Small intestine (tissue), 7 donors: Measurements from ENCODE around the gene VSIR. TPM values are rescaled to one million over a fixed set of nuclear protein-coding genes. Genes with fewer than 3 reads are reported as not detected.

Experiments
- DNase-seq, 2 donors: peaks; one replicate each; pipeline versions ENCODE4 v3.0.0 to v3.0.0-alpha.2; 2013
- FAIRE-seq: peaks from 2 replicates; lab custom pipeline; 2012; peaks lifted over from hg19 to GRCh38; lab: Jason Lieb, UNC
- H3K27ac ChIP-seq, 3 donors: one replicate each; pipeline ENCODE4 v1.5.1; 2013; ENCODE audit warnings: low read length in 2 of 3, mild to moderate bottlenecking in 2 of 3, control low read depth in 1 of 3, inconsistent platforms in 1 of 3, low read depth in 1 of 3, moderate library complexity in 1 of 3
- H3K27me3 ChIP-seq, 3 donors: one replicate each; pipeline ENCODE4 v1.6.1; 2013; ENCODE audit warnings: low read length in 3 of 3, inconsistent platforms in 1 of 3; ENCODE audit not compliant: control insufficient read depth in 3 of 3, insufficient read depth in 3 of 3
- H3K36me3 ChIP-seq, 3 donors: one replicate each; pipeline ENCODE4 v1.6.1; 2013; ENCODE audit warnings: low read length in 3 of 3, inconsistent platforms in 1 of 3, low read depth in 1 of 3, mild to moderate bottlenecking in 1 of 3, moderate library complexity in 1 of 3; ENCODE audit not compliant: control insufficient read depth in 3 of 3, insufficient read depth in 2 of 3
- H3K4me1 ChIP-seq, 3 donors: one replicate each; pipeline ENCODE4 v1.6.1; 2013; ENCODE audit warnings: low read length in 2 of 3, inconsistent platforms in 1 of 3, low read depth in 1 of 3, mild to moderate bottlenecking in 1 of 3, moderate library complexity in 1 of 3; ENCODE audit not compliant: control insufficient read depth in 3 of 3, insufficient read depth in 2 of 3
- H3K4me3 ChIP-seq, 3 donors: one replicate each; pipeline ENCODE4 v1.5.1; 2013; ENCODE audit warnings: low read length in 3 of 3, control low read depth in 1 of 3, inconsistent platforms in 1 of 3, low read depth in 1 of 3, mild to moderate bottlenecking in 1 of 3, moderate library complexity in 1 of 3
- H3K9me3 ChIP-seq, 2 donors: one replicate each; pipeline ENCODE4 v1.6.1; 2013; ENCODE audit warnings: low read depth in 1 of 2, low read length in 1 of 2; ENCODE audit not compliant: control insufficient read depth in 2 of 2, insufficient read depth in 1 of 2
- WGBS, 3 donors: extraction: QIAGEN DNeasy Blood & Tissue Kit; methylation state at CpG; one replicate each; pipeline ENCODE4 v1.1.7; 2013; 5-methylcytosine and 5-hydroxymethylcytosine counted together
- polyA plus RNA-seq, 4 donors: library from polyadenylated mRNA; stranded (reverse) in 3 of 4; unstranded in 1 of 4; fragments of 200-250 nt in 3 of 4; fragments of 120-200 nt in 1 of 4; gene quantifications; one replicate each; pipeline versions ENCODE4 v1.2.1 to v1.2.3, GENCODE V29; 2013
- donor health status: healthy with polysubstance abuse.
- donor health status: control.
- donor health status: control.
- donor health status: Bipolar disorder and iron deficiency.
- donor health status: healthy.

VSIR gene
- polyA plus RNA-seq, 4 donors: 26.6 to 58.9 (median 52.1) TPM

GRCh38 chr10:71771821-71772617, 1.3 kb downstream of the VSIR start:
- H3K4me1 ChIP-seq: peaks cover 14 to 68% (median 27%) of the 10 kb centered on the region in 3 donors
- 3 to 23% (median 10%) methylated on average over 2 of the region's 2 CpGs for WGBS, 3 donors
- H3K27ac ChIP-seq: peak overlapping the region; percentile 63 to 98 (median 79)
- H3K4me3 ChIP-seq: peak overlapping the region; percentile 84 to 98 (median 90)
- H3K9me3 ChIP-seq: no peaks in the 10 kb centered on the region
- no peaks in the 10 kb centered on the region for H3K27me3 ChIP-seq
- peak; percentile 65 to 80 for DNase-seq
- peaks cover 0 to 24% (median 0%) of the 10 kb centered on the region in 3 donors for H3K36me3 ChIP-seq
- no peak for FAIRE-seq

- H3K4me1 ChIP-seq: peaks cover 16 to 76% (median 27%) of the 10 kb centered on the region in 3 donors
- WGBS, 3 donors: 21 to 40% (median 26%) methylated on average over 2 of the region's 2 CpGs
- no peak for DNase-seq
Observed at GRCh38 chr10:71771204-71771603, 2.1 kb downstream of the VSIR start.

DNA sequence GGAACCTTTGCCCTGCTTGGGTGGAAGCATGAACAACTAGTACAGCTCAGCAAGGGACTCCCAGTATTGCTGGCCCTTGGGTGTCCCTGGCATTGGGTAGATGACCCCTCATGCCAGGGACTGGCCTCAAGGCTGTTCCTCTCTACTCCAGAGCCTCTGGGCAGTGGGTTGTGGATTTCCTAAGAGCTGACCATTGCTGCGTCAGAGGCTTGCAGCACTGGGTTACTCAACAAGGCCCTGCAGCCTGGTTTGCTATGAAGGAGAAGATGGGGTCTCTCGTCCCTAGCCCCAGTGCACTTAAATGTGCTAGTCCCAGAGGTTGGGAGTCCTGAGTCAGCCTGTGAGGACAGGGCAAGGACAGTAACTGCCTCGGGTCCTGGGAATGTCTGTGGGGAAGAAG, 2.5 kb downstream of the VSIR start:
- Histone ChIP-seq H3K4me1 (peaks cover 17 to 80% (median 29%) of the 10 kb centered on the region in 3 donors), H3K36me3 (peaks cover 0 to 25% (median 0%) of the 10 kb centered on the region in 3 donors), H3K4me3 (peak overlapping the region in 1 of 3 donors; percentile 98), H3K27me3 (no peaks in the 10 kb centered on the region), H3K9me3 (no peaks in the 10 kb centered on the region), H3K27ac (peak overlapping the region in 2 of 3 donors; percentile 79 to 98)
- DNase-seq (no peak), FAIRE-seq (no peak)
- WGBS, 3 donors: 80 to 86% (median 80%) methylated on average over 3 of the region's 3 CpGs

More at GRCh38 chr10:71771204-71771603, 2.1 kb downstream of the VSIR start:
- Histone ChIP-seq H3K27me3 (no peaks in the 10 kb centered on the region), H3K9me3 (no peaks in the 10 kb centered on the region), H3K36me3 (peaks cover 0 to 24% (median 0%) of the 10 kb centered on the region in 3 donors), H3K27ac (peak overlapping the region in 2 of 3 donors; percentile 79 to 98), H3K4me3 (peak overlapping the region in 1 of 3 donors; percentile 98)
- no peak for FAIRE-seq

GRCh38 chr10:71770255-71770654, 3.1 kb downstream of the VSIR start:
- no peak overlapping the region for H3K4me3 ChIP-seq
- peaks cover 17 to 86% (median 29%) of the 10 kb centered on the region in 3 donors for H3K4me1 ChIP-seq

DNA sequence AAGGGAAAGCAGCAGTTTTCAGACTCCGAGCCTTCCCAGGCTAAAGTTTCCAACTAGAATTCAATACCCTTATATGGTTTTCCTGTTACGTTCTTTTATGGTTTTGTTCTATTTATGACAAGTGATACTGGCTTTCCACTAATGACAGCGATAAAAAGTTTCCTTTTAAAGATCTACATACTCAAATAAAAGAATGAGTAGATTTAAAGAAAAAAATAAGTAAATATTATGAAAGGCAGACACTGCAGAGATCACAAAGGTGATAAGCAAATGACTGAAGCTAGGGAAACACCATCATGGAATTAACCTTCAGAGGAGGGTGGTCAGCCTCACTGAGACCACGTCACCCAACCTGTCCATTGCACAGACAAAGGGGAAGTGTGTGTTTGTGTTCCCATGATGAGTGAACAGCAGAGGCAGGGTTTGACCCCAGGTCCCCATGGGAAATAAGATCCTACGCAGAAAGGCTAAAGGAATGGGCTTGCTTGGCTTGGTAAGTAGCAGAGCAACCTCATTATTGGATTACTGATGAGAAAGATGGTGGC, 4.0 kb downstream of the VSIR start:
- 21 to 31% (median 23%) methylated on average over 5 of the region's 5 CpGs for WGBS, 3 donors
- Histone ChIP-seq H3K4me3 (no peak overlapping the region), H3K9me3 (no peaks in the 10 kb centered on the region), H3K36me3 (peaks cover 0 to 40% (median 0%) of the 10 kb centered on the region in 3 donors), H3K27ac (peak overlapping the region; percentile 79 to 98 (median 96)), H3K27me3 (no peaks in the 10 kb centered on the region), H3K4me1 (peaks cover 19 to 90% (median 32%) of the 10 kb centered on the region in 3 donors)
- FAIRE-seq (no peak), DNase-seq (peak in 1 of 2 donors; percentile 71)

More at GRCh38 chr10:71770255-71770654, 3.1 kb downstream of the VSIR start:
- Histone ChIP-seq H3K27me3 (no peaks in the 10 kb centered on the region), H3K36me3 (peaks cover 0 to 31% (median 0%) of the 10 kb centered on the region in 3 donors), H3K9me3 (no peaks in the 10 kb centered on the region), H3K27ac (peak overlapping the region; percentile 79 to 98 (median 96))
- 91 to 97% (median 93%) methylated on average over 3 of the region's 3 CpGs for WGBS, 3 donors
- FAIRE-seq (no peak), DNase-seq (no peak)

GRCh38 chr10:71767420-71768035, 5.8 kb downstream of the VSIR start:
- no peak overlapping the region for H3K4me3 ChIP-seq
- DNase-seq: peak in 1 of 2 donors; percentile 89
- H3K27me3 ChIP-seq: no peaks in the 10 kb centered on the region
- 17 to 32% (median 23%) methylated on average over 10 of the region's 10 CpGs for WGBS, 3 donors
- no peak for FAIRE-seq
- H3K36me3 ChIP-seq: peaks cover 0 to 46% (median 0%) of the 10 kb centered on the region in 3 donors
- peak overlapping the region; percentile 87 to 94 (median 93) for H3K27ac ChIP-seq
- peaks cover 19 to 79% (median 32%) of the 10 kb centered on the region in 3 donors for H3K4me1 ChIP-seq
- H3K9me3 ChIP-seq: no peaks in the 10 kb centered on the region

- DNase-seq: peak; percentile 97 to 100
- peaks cover 0 to 47% (median 0%) of the 10 kb centered on the region in 3 donors for H3K36me3 ChIP-seq
- peaks cover 18 to 77% (median 32%) of the 10 kb centered on the region in 3 donors for H3K4me1 ChIP-seq
- 19 to 24% (median 20%) methylated on average over 10 of the region's 10 CpGs for WGBS, 3 donors
- no peaks in the 10 kb centered on the region for H3K27me3 ChIP-seq
- H3K27ac ChIP-seq: peak overlapping the region; percentile 87 to 94 (median 93)
- FAIRE-seq: no peak
- no peak overlapping the region for H3K4me3 ChIP-seq
- H3K9me3 ChIP-seq: no peaks in the 10 kb centered on the region
Observed at GRCh38 chr10:71766717-71767419, 6.5 kb downstream of the VSIR start.
